Measurements from ENCODE around the gene ECE2.

DNA sequence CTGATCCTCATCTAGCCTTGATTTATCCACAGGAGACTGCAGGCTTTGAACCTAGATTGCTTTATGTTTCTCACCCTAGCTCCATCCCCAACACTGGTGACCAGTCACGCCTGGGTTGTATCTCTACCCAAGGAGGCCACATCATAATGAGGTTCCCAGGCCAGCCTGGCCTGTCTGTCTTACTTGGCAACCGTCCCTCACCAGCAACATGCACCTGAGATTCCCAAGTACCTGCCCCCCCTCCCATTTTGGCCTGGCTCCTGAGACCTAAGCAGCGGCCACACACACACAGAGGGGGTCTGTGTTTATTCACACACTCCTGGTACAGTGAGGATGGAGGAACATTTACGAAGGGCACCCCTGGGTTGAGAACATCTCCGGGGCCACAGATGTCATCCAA, 16.9 kb upstream of the ECE2 start:
- TF ChIP-seq EZH2phosphoT487 (IDR thresholded peaks at IDR 0.05; ENCODE audit: insufficient read depth, low read depth) (no peak), EZH2 (IDR thresholded peaks at IDR 0.05; ENCODE audit: insufficient read depth, poor library complexity, severe bottlenecking) (no peak)
